ENCODE data around the gene SPOCK1. TPM values are rescaled to one million over a fixed set of nuclear protein-coding genes. Genes with fewer than 3 reads are reported as not detected.

The SPOCK1 gene
- total and polyA plus RNA-seq, 2 of the 4 experiments (the other 2 are of a cell fraction) = 5.0 to 20.3 TPM

DNA sequence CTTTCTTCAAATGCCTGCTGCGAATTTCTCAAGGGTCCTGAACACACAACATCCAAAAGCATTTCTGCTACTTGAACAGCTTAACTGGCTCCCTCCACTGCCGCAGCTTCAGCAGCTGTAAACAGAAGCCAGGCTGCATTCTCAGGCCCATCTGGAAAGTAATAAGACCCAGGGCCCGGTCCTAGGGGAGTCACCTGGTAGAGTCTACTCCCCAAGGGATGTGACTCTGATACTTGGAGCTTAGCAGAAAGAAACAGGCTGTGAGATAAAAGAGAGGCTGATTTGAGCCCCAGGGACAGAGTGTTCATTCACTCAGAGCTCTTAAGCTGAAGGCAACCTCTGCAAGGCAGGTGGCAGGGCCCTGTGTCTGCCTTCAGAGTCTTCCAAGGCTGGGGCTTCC, 356.8 kb downstream of the SPOCK1 start:
- in situ Hi-C loops (cut with MboI; ENCODE audit: low sequenced_read_pairs) (no loop called here), intact Hi-C loops (cut with micrococcal nuclease) (no loop called here), dilution Hi-C loops (cut with HindIII; ENCODE audit: low sequenced_read_pairs, unreplicated experiment) (no loop called here)
- peak overlapping the region; percentile 36; the same call in 1 of the 2 replicates for H2AK5ac ChIP-seq (ENCODE audit: low read depth, low read length)
- TF ChIP-seq CHD1 (IDR thresholded peaks at IDR 0.05; ENCODE audit: low read depth, low read length) (no peak), RFX5 (IDR thresholded peaks at IDR 0.05; ENCODE audit: low read depth, low read length) (no peak), MAFK (IDR thresholded peaks at IDR 0.05; ENCODE audit: low read depth, low read length) (no peak), ELK1 (IDR thresholded peaks at IDR 0.05; ENCODE audit: borderline replicate concordance, low read depth, low read length) (no peak), MAZ (IDR thresholded peaks at IDR 0.05; ENCODE audit: borderline replicate concordance, low read depth, low read length) (no peak), CEBPB (IDR thresholded peaks at IDR 0.05; ENCODE audit: low read depth, low read length) (no peak), NFE2L2 (IDR thresholded peaks at IDR 0.05; ENCODE audit: low read depth, low read length) (no peak), POLR2A (IDR thresholded peaks at IDR 0.05; ENCODE audit: low read depth, low read length) (no peak), USF2 (IDR thresholded peaks at IDR 0.05; ENCODE audit: low read depth, low read length) (no peak), BHLHE40 (IDR thresholded peaks at IDR 0.05; ENCODE audit: low read depth, low read length) (no peak), RAD21 (IDR thresholded peaks at IDR 0.05; ENCODE audit: low read length) (no peak), MXI1 (IDR thresholded peaks at IDR 0.05; ENCODE audit: borderline replicate concordance, low read depth, low read length) (no peak), RCOR1 (IDR thresholded peaks at IDR 0.05; ENCODE audit: insufficient replicate concordance, low read length) (no peak), SMC3 (IDR thresholded peaks at IDR 0.05; ENCODE audit: low read depth, low read length) (no peak)
- TF ChIP-seq, protein P1, sequence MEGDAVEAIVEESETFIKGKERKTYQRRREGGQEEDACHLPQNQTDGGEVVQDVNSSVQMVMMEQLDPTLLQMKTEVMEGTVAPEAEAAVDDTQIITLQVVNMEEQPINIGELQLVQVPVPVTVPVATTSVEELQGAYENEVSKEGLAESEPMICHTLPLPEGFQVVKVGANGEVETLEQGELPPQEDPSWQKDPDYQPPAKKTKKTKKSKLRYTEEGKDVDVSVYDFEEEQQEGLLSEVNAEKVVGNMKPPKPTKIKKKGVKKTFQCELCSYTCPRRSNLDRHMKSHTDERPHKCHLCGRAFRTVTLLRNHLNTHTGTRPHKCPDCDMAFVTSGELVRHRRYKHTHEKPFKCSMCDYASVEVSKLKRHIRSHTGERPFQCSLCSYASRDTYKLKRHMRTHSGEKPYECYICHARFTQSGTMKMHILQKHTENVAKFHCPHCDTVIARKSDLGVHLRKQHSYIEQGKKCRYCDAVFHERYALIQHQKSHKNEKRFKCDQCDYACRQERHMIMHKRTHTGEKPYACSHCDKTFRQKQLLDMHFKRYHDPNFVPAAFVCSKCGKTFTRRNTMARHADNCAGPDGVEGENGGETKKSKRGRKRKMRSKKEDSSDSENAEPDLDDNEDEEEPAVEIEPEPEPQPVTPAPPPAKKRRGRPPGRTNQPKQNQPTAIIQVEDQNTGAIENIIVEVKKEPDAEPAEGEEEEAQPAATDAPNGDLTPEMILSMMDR (conservative IDR thresholded peaks at IDR 0.05; ENCODE audit: low read depth, low read length) = no peak
- no peaks in the 10 kb centered on the region for H3K36me3 ChIP-seq (ENCODE audit: control insufficient read depth, insufficient read depth, low read length)
- CTCF ChIA-PET = interaction anchor here (1.4 to 1.6 kb wide), 2 partner anchors 31 to 50 kb away, joined by 3 read pairs; no protein-coding TSS in a partner anchor
- peaks cover 18% of the 10 kb centered on the region; the same call in 1 of the 2 replicates for H3K9me1 ChIP-seq (ENCODE audit: insufficient read depth, low read length)
- H3K27ac ChIP-seq (ENCODE audit: insufficient read depth, low read length) = peak overlapping the region; percentile 8; the same call in 1 of the 2 replicates
- peak overlapping the region; percentile 42 for H3K14ac ChIP-seq (replicated peaks; ENCODE audit: low read depth, low read length)
- H3K56ac ChIP-seq (ENCODE audit: extremely low read depth, insufficient read depth, low read length) = peak overlapping the region; percentile 27; the same call in 1 of the 2 replicates
- H2AFZ ChIP-seq (replicated peaks; ENCODE audit: low read length, poor library complexity) = peak overlapping the region; percentile 79
- peak overlapping the region; percentile 70; the same call in 1 of the 2 replicates for H4K91ac ChIP-seq (ENCODE audit: insufficient read depth, low read depth, low read length)
- H2BK120ac ChIP-seq (ENCODE audit: low read depth, low read length) = peak overlapping the region; percentile 81
- no peaks in the 10 kb centered on the region for H3K27me3 ChIP-seq (ENCODE audit: control insufficient read depth, insufficient read depth, low read length)
- peaks cover 24% of the 10 kb centered on the region for H3K4me1 ChIP-seq (ENCODE audit: control insufficient read depth, insufficient read depth, low read length)
- 80% methylated on average over 1 of the region's 3 CpGs; no CpG with 5 or more reads in 1 of the 2 experiments for WGBS, 2 experiments (ENCODE audit: extremely low coverage in 2 of 2, insufficient read length in 1 of 2)
- peak overlapping the region; percentile 81 for H3K4ac ChIP-seq (ENCODE audit: low read depth, low read length)
- 0 out of 3 replicates have a peak overlapping the region, but pooled peaks have one; percentile 3 for H2BK15ac ChIP-seq (ENCODE audit: low read depth, low read length)
- peak overlapping the region; percentile 80 for H2BK20ac ChIP-seq (ENCODE audit: low read depth, low read length)
- peak; percentile 7 for ATAC-seq (ENCODE audit: low read depth)
- H3K18ac ChIP-seq (ENCODE audit: low read depth, low read length) = peak overlapping the region; percentile 16; the same call in 1 of the 2 replicates
- H3K9me3 ChIP-seq (ENCODE audit: control insufficient read depth, insufficient read depth, low read length) = no peaks in the 10 kb centered on the region
- no peak overlapping the region for H3K4me3 ChIP-seq (ENCODE audit: insufficient read depth, low read depth, low read length)
- peak overlapping the region; percentile 70; the same call in 1 of the 2 replicates for H3K23ac ChIP-seq (ENCODE audit: low read depth, low read length)
- H3K4me2 ChIP-seq (ENCODE audit: low read depth, low read length) = peak overlapping the region; percentile 11; the same call in 1 of the 2 replicates
- H4K5ac ChIP-seq (ENCODE audit: low read depth, low read length) = no peak overlapping the region; the same call in 1 of the 2 replicates
- no peaks in the 10 kb centered on the region for H4K20me1 ChIP-seq (ENCODE audit: insufficient read depth, low read length)
- DNase-seq = peak; percentile 32
- no peak overlapping the region for H3K9ac ChIP-seq (ENCODE audit: low read depth, low read length)
- H2BK5ac ChIP-seq (ENCODE audit: low read depth, low read length, poor library complexity, severe bottlenecking) = peak overlapping the region; percentile 59
- BruUV-seq (replicated peaks) = no TSS peak
- POLR2A ChIA-PET (ENCODE audit: unreplicated experiment) = no interaction called here
- peak overlapping the region; percentile 66 for H2AK9ac ChIP-seq (replicated peaks; ENCODE audit: low read depth, low read length, poor library complexity)
- H3K79me1 ChIP-seq (ENCODE audit: low read depth in 1 of 2, low read length in 2 of 2) = no peaks in the 10 kb centered on the region
- peak overlapping the region in 1 of 2 experiments; percentile 54; a peak in 2 of 4 replicates for H4K8ac ChIP-seq (ENCODE audit: low read depth in 2 of 2, low read length in 2 of 2)

All from IMR-90 (cell line).